HuH-7.5 (cell line): Measurements from ENCODE around the gene PPP2R2C.

Experiments
- DNase-seq: peaks from one replicate; pipeline ENCODE4 v3.0.0; 2011; ENCODE audit warnings: low spot score

PPP2R2C gene

DNA sequence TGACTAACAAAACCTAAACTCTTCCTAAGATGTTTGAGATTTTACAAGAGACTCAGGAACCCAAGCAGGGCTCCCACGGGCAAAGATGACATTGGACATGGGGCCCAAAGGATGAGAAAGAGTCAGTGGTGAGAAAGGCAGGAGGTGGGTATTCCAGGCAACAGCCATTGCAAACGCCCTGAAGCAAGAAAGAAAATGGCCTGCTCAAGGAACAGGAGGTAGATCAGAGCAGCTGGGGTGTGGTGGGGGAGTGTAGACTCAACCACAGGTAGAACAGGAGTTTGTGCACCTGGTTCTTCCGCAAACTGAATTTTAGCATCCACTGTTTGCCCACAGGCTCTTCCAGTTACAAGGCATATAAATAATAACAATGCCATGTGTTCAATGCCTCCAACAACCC lies 3.3 kb downstream of the PPP2R2C start:
- DNase-seq: no peak

DNA sequence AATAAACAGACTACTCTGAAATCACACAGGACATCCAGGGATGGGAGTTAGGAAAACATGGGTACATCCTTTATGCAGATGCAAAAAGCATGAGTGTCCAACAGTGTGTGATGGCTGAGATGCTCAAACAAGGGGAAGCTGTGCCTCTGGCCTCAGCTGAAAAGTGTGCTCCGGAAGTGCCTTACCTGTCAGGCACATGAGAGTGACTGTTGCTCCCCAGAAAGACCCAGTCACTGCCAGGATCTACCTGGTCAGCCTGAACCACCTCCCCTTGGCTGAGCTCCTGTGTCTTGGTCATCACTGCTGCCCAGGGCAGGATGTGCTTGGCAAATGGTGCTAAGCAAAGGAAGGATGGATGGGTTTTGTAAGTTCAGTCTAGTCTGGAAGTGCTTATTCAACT lies 4.0 kb downstream of the PPP2R2C start:
- no peak for DNase-seq

DNA sequence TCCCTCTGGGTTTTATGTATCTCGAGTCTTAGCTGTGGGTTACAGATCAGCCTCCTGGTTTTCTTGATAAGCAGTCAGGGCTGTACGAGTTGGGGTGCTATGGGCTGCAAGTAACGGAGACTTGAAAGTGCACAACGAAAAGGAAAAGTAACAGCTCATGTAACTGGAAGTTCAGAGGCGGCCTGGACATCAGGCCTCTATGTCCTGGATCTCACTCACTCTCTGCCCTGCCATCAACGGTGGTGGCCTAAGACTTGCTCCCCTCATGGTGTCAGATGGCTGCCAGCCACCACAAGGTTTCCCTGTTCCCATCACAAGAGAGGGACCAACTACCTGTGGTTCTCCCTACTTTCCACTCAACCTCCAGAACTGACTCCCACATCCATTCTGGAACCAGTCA lies 4.8 kb downstream of the PPP2R2C start:
- DNase-seq: no peak

DNA sequence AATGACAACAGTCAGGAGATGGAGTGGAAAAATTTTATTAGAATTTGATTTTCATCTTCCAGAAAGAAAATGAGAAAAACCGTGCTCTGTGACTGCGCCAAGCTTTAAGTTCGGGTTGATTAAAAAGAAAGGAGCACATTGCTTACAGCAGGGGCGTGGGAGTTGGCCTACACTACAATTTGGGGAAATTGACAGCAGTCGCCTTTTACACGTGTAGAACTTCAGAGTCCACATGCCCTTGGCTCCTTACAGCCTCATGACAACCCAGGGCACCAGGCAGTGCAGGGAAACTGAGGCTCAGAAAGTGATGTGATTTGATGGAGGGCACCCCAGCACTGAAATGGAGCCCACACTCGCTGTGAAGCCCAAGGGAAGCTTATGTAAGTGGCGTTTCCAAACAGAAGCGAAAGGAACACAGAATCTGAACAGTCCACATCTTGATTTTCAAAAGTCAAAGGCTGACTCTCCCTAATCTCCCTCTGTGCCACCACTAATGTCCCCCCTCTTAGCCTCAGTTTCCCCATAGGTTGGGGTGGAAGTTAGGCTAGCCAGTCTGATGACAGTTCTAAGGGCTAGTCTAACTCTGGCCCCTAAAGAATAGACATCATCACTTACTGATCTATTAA lies 5.5 kb downstream of the PPP2R2C start:
- no peak for DNase-seq

DNA sequence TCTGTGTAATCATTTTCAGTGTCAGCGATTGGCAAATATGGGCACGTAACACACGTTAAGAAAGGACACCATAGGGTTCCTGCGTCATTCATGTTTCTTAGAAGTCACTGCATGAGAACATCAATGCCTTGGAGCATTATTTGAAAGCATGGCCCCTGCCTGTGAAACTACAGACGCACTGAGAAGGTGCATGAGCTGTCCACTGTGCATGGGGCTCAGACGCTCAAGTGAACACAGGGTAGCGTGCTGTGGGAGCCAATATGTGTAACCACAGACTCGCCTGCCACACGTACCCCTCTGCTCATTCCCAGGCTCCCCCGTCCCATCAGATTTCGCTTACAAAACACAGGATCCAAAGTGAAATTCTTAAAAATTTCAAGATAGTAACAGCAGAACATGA lies 6.5 kb downstream of the PPP2R2C start:
- no peak for DNase-seq

DNA sequence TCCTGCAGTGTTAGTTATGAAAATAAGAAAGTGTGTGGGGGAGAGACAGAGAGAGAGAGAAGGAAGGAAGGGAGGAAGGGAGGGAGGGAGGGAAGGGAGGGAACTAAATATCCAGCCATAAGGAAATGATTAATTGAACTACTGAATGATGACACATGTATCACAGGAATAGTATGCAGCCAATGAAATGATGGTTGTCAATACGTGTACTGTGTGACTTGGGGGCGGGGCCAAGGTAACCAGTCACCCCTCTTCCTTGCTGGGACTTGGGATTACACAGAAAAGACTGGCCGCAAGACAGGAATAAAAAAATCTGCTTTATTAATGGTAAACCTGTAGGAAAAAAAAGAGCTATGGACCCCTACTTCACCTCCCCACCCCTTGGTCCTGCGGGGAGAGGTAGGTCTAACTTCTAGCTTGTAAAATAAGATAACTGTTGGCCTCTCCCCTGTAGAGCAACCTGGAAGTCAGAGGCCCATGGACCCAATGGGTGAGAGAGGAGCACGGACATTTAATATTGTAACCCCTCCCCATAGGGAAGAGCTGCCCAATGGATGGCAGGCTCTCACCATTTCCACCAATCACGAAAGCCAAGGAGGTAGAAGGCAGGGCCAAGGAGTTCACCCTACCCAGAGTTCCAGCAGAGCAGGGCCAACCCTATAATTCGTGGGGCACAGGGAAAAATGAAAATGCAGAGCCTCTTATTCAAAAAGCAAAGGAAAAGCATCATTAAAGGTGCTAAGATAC lies 7.4 kb downstream of the PPP2R2C start:
- no peak for DNase-seq

DNA sequence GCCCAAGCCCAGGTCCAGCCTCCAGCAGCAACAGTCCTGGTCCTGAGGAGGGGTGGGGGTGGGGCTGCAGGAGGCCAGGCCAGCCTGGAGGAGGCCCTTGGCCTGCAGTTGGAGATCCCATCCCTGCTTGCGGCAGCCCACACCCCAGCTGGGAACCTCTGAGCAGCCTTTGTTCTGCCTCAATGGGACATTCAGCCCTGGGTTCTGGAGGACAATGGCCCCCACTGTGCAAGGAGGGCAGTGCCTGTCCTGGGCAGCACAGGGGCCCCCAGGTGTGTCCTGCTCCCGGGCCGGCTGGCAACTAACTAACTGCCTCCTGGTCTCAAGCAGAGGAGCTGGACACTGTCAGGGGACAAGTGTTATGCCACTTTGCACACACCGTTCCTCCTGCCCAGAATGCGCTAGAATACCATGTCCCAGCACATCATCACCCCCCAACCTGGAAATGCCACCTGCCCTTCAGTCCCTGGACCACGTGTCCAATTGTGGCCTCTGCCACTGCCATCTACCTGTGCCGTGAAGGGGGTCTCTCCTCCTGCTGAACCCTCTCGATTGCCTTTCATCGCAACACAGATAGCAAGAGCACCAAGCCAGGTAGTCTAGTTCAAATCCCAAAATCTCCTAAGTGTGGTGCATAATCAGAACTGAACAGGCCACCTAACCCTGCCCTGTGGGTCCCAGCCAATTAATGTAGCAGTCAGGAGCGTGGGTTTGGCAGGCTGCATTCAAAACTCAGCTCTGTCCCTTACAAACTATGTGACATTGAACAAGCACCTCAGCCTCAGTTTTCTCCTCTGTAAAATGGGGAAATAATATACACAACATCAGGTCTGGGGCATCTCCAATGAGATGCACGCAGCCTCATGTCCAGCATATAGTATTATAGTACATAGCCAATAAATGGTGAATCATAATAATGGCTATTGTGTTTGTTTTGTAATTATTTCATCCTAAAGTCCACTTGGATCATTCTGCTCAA lies 8.8 kb downstream of the PPP2R2C start:
- no peak for DNase-seq

DNA sequence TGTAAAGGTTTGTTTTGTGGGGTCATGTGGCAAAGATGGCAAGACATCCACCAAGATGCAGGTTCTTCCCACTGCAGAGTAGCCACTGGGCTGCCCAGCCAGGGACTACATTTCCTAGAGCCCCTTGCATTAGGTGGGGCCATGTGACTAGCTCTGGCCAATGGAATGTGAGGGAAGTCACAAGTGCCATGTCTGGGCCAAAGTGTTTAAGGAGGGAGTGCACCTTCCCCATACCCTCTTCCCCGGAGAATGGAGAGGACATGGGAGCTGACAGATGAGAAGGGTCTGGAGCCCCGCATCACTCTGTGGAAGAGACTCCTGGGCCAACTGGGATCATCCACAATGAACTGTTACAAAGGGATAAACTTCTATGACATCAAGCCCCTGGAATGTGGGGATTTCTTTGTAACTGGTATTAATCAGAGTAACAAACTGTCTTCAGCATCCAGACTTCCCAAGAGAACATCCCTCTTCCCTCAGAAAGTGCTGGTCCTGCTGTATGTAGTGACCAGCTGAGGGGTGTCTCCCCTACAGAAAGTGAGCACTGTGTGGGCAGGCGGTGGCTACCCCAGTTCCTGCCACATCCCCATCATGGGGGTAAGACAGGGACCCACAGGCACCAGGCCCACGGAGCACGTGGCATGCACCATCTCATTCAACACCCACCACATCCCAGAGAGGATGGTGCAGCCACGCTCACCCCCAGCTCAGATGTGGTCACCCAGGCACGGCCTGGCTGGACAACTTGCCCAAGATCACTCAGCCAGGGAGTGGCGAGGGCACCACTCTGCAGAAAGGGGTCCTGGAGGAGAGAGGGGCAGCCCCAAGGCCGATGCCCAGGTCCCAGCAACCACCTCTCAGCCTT lies 10.9 kb downstream of the PPP2R2C start:
- no peak for DNase-seq

DNA sequence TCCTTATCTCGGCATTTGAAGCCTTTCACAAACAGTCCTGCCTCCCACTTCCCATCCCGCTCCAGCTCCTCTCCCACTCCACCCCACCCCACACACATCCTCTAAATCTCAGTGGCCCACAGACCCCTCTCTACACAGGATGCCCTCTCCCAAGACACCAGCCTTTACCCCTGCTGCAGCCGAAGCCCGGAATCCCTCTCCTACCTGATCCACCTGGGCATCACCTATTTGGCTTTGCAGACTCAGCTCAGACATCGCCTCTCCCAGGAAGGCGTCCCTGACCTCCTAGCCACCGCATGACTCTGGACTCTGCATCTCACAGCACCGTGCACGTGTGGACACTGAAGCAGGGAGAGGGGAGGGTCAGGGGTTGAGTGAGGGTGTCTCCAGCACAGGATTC lies 11.5 kb downstream of the PPP2R2C start:
- DNase-seq: no peak

DNA sequence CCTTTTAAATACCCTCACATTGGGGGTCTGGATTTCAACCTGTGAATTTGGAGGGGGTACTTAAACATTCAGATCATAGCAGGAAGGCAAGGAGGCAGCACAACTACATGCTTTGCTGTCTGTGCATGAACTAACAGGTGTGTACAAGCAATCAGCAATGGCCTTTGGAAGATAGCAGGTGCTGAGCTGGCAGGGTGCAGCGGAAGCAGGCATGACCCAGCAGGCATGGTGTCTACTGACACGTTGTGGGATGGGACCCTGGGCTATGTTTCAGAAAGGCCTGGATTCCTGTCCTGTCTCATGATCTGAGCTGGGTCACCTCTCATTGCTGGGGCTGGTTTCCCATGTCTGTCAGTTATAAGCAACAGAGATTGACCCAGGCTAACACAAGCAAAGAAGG lies 13.9 kb downstream of the PPP2R2C start:
- DNase-seq: no peak

DNA sequence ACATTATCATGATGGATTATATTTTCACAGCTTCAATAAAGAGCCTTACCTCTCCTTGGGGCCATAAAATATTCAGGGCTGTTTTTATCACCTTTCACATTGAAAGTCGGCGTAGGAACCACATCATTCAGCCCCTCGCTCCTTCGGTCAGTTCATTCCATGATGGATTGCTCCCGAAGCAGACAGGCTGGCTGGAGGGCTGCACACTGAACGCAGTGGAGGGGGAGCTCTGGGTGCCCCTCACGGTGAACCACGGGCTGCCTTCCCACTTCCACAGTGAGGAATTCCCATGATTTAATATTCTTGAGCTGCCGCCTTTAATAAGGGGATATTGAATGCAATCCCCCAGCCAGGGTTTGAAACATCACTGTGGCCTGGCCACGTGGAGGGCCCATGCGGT lies 16.0 kb downstream of the PPP2R2C start:
- DNase-seq: no peak

DNA sequence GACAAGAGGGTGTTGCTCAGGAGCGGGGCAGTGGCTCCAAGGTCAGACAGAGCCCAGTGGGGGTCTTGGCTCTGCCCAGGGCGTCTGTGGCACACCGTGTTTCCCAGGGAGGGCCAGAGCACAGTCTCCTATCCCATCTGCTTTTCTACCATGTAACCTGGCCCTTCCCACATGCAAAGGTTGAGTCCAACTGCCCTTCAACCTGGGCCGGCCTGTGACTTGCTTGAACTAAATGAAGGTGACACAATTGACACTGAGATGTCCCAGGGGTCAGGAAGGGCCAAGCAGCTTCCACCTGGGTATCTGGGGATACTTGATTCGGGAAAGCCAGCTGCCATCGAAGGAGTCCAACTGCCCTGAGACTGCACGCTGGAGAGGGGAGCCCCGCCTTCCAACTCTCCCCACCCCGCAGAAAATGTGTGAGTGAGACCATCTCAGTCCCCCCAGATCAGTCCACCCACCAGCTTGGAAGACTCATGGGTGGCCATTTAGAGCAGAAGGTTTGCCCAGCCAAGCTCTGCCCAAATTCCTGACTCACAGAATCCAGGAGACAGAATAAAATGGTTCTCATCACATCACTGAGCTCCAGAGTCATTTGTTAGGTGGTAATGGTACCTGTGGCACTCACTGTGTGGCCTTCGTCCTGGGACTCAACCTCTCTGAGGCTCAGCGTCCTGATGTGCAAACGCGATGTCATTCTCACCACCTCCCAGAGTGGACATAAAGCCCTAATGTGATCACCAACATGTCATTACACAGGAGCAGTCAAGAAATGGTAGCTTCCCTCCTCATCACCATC lies 18.1 kb downstream of the PPP2R2C start:
- no peak for DNase-seq

DNA sequence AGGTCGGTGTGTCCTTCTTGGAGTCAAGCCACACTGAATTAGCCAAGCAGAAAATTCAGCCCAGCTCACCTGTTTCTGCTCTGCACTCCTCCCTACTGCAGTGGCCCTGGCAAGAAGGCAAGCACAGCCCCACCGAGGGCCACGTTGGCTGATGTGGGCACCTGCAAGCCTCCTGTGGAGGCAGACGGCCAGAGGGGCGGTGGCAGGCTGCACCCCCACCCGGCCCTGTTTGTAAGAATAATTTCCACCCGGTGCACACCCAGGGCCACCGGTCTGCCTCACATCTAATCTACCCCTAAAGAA lies 18.8 kb downstream of the PPP2R2C start:
- DNase-seq: no peak

DNA sequence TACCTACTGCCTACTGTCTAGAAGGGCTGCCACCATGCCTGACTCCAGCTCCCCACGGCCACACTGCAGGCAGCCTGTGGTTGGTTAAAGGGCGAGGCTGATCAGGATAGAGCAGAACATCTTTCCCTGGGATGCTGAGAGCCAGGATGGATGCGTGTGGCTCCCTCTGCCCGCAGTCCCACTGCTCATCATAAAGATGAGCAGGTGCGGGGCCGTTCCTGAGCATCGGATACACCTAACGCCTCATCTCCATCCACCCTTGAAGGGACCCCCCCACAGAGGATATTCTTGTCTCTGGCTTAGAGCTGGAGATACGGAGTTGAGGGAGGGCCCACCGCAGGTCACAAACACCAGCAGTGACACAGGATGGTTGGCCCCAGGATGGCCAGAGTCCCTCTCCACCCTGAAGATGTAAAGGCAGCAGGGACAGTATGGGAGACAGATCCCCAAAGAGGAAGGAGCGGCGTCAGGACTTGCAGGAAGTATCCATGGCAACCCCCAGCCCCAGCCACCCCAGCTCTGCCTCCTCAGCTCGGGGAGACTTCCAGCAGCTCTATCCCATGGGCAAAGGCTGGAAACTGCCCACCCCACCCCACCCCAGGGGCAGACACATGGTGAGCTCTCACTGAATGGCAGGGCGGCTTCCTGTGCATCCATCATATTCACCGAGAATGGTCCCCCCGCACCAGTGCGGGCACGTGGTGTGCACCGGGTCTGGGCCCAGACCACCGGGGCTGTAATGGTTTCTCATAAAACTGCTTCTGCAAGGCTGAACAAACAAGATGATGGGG lies 19.3 kb downstream of the PPP2R2C start:
- no peak for DNase-seq

DNA sequence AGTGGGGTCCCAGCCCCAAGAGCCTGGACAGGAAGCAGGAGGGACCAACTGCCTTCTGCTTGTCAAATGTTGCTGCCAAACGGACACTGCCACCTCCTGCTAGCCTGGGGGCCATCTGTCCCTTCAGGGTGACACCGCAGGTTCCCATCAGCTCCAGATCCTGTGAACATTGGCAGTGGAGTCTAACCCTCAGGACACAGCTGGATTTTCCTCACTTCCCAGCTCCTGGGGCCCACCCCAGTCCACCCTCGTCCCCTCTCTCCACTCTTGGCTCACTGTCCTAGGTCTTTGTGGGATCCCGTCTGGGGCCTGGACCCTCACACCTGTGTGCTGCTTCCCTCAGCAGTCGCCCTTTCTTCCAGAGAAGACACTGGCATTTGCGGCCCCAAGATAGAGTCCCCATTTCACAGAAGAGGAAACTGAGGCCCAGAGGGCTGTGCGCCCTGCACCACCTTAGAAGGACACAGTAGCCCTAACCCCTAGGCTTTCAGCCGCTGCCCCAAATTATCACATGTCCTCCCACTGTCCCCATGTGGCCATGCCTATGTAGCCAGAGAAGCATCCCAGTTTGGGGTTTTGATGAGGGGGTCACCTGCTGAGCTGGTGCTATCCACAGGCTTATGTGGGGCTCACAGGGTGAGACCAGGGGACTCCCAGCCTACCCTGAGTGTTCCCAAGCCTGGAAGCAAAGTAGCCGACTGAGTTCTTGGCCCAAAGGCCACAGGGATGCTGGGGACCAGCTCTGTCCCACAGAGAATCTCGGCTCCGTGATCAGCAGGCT lies 20.1 kb downstream of the PPP2R2C start:
- DNase-seq: no peak

DNA sequence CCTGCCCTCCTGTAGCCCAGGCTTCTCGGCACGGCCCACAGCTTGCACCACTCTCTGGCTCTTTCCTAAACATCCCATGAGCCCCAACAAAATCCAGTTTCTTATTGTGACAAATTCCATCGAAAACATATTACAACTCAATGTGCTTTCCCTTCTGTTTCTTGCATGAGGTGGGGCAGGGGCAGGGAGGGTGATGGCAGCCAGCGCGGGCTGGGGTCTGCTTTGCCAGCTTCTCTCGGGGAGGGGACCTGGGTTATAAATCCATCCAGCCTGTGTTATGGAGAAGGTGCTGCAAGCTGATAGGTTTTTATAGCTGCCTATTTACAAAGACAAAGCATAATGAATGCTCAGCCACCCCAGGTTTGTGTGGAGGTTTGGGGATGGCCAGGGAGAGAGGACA lies 21.1 kb downstream of the PPP2R2C start:
- no peak for DNase-seq

DNA sequence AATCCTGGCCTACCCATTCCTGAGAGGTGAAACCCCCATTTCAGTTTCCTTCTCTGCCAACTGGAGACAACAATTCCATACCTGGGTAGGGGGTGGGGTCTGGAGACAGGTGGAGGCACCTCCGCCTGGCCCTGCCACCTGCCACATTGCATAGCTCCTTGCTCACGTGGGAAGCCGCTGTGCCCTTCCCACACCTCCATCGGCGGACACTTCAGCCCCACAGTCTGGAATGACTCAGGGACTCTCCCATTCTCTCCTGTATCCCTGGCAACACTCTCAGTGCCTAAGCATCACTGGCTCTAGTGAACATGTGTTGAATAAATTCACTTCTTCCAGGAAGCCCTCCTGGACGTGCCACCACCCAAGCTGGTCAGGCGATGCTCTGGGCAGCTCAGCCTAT lies 21.7 kb downstream of the PPP2R2C start:
- no peak for DNase-seq

DNA sequence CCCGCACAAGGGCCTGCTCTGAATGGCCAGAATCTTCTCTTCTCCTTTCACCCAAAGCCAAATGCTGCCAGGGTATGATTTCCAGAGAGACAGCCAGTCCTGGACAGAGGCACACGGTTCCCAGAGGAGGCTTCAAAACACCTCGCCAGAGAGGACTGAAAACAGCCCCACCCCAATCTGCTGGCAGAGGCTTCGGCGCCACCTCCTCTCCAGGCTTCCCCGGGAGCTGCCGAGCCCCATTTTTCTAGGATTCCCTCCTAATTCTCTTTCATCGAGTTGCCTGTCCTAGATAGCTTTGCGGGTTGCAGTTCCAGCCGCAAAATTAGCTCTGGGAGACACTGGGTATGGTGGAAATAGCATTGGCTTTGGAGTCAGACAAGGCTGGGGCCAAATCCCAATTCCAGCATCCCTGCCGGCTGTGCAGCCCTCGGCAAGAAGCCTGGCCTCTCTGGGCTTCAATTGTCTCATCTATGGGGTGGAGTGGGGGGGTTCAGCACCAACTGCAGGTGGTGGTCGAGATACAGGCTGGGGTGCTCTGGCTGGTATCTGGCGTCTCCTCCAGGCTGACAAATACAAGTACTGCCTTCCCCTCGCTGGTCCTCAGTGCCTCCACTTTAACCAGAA lies 22.6 kb downstream of the PPP2R2C start:
- no peak for DNase-seq

DNA sequence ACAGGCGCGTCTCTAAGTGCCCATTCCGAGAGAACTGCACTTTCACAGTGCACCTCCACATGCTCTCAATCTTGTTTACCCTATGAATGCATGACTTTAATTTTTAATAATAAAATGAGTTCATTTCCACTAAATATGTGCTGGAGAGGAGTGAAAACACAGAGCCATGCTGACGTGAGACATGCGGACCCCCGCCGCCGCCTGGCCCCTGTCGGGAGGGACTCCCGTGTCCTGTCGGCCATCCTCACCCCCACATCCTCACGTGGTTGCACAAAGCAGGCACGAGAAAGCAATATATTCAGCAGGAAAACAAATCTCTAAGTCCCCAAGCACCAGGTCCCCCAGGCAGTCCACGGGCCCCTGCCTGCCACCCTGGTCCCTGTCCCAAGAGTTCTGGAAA lies 23.1 kb downstream of the PPP2R2C start:
- no peak for DNase-seq
